PC-9 (cell line): ENCODE measurements around the gene SPPL3. TPM values are rescaled to one million over a fixed set of nuclear protein-coding genes. Genes with fewer than 3 reads are reported as not detected.

Source experiments
- BruUV-seq: library from RNA; stranded (reverse); fragments of 400-500 nt; replicated peaks from 2 replicates; lab custom pipeline; 2021; lab: Mats Ljungman, UMichigan
- CTCF ChIA-PET: fragments of 300-600 bp; sonication (Branson Sonifier 250); formaldehyde crosslinking; loops from one replicate; lab custom pipeline; 2022; ENCODE audit warnings: antibody characterized with exemption; lab: Charles Lee
- POLR2A ChIA-PET: fragments of 300-600 bp; sonication (Branson Sonifier 250); formaldehyde crosslinking; loops from one replicate; lab custom pipeline; 2022; ENCODE audit warnings: antibody characterized with exemption; ENCODE audit not compliant: unreplicated experiment; lab: Charles Lee
- DNase-seq, 2 experiments: peaks; one replicate each; pipeline versions ENCODE4 v3.0.0 to v3.0.0-alpha.2; 2015 to 2022; ENCODE audit warnings: mixed read lengths in 1 of 2
- H2AFZ ChIP-seq: fragments of 200-600 bp; sonication (generic); 2 replicates; pipeline ENCODE4 v1.8.1; 2017; ENCODE audit warnings: antibody characterized with exemption
- H3F3A ChIP-seq: fragments of 200-600 bp; sonication (generic); 2 replicates; pipeline ENCODE4 v1.8.1; 2017; ENCODE audit warnings: antibody characterized with exemption, mild to moderate bottlenecking, low read depth; ENCODE audit not compliant: insufficient read depth
- H3K27ac ChIP-seq: fragments of 200-600 bp; sonication (generic); 2 replicates; pipeline ENCODE4 v1.6.1; 2016; ENCODE audit warnings: mixed run types
- H3K27me3 ChIP-seq: fragments of 200-600 bp; sonication (generic); 2 replicates; pipeline ENCODE4 v1.6.1; 2016; ENCODE audit warnings: low read depth, mixed run types; ENCODE audit not compliant: insufficient read depth
- H3K36me3 ChIP-seq: fragments of 200-600 bp; sonication (generic); 2 replicates; pipeline ENCODE4 v1.6.1; 2016; ENCODE audit warnings: low read depth, mixed run types
- H3K4me1 ChIP-seq: fragments of 200-600 bp; sonication (generic); replicated peaks from 2 replicates; pipeline ENCODE4 v1.6.1; 2016; ENCODE audit warnings: mixed run types; ENCODE audit not compliant: insufficient read depth
- H3K4me2 ChIP-seq: fragments of 200-600 bp; sonication (generic); 2 replicates; pipeline ENCODE4 v1.6.1; 2017; ENCODE audit warnings: mixed run types
- H3K4me3 ChIP-seq: fragments of 200-600 bp; sonication (generic); 2 replicates; pipeline ENCODE4 v1.6.1; 2016; ENCODE audit warnings: mixed run types
- H3K79me2 ChIP-seq: fragments of 200-600 bp; sonication (generic); 2 replicates; pipeline ENCODE4 v1.6.1; 2017; ENCODE audit warnings: low read depth, mixed run types
- H3K9me2 ChIP-seq: fragments of 200-600 bp; sonication (generic); 2 replicates; pipeline ENCODE4 v1.8.1; 2017; ENCODE audit warnings: mild to moderate bottlenecking; ENCODE audit not compliant: insufficient read depth
- H3K9me3 ChIP-seq: fragments of 200-600 bp; sonication (generic); 2 replicates; pipeline ENCODE4 v1.8.1; 2016; ENCODE audit warnings: low read depth; ENCODE audit not compliant: insufficient read depth
- H4K20me1 ChIP-seq: fragments of 200-600 bp; sonication (generic); 2 replicates; pipeline ENCODE4 v1.8.1; 2017; ENCODE audit not compliant: insufficient read depth
- EZH2 ChIP-seq: fragments of 200-600 bp; sonication (generic); IDR thresholded peaks from 2 replicates; pipeline ENCODE4 v1.8.0; 2017; ENCODE audit warnings: antibody characterized with exemption, low read depth
- intact Hi-C: fragments of 100-400 bp; cut with micrococcal nuclease; formaldehyde crosslinking; loops from one replicate; pipeline ENCODE4 v1.10.0; 2022; ENCODE audit not compliant: unreplicated experiment
- total RNA-seq: library from RNA; stranded (reverse); gene quantifications from 2 replicates; pipeline ENCODE4 v1.2.3, GENCODE V29; 2021
- TF ChIP-seq, protein P1 (sequence below): fragments of 200-600 bp; sonication (generic); conservative IDR thresholded peaks from 2 replicates; pipeline ENCODE4 v1.6.1; 2017; ENCODE audit warnings: mixed run types, antibody characterized with exemption, mild to moderate bottlenecking, moderate library complexity

SPPL3 gene
- total RNA-seq, 1 experiment from 2014 or later, result 44.7 TPM

DNA sequence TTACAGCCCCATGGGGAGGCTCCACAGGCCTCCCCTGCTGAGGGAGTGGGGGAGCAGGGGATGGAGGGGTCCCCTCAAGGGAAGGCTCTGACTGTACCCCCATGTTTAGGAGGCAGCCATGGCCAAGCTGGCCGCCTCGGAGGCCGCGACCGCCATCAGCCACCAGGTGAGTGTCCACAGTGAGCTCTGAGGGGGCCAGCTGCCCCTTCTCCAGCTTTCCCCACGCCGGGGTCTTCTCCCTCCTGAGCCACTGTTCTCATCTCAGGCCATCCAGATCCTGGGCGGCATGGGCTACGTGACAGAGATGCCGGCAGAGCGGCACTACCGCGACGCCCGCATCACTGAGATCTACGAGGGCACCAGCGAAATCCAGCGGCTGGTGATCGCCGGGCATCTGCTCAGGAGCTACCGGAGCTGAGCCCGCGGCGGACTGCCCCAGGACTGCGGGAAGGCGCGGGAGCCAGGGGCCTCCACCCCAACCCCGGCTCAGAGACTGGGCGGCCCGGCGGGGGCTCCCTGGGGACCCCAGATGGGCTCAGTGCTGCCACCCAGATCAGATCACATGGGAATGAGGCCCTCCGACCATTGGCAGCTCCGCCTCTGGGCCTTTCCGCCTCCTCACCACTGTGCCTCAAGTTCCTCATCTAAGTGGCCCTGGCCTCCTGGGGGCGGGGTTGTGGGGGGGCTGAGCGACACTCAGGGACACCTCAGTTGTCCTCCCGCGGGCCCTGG, 165.0 kb downstream of the SPPL3 start:
- BruUV-seq, result no TSS peak

DNA sequence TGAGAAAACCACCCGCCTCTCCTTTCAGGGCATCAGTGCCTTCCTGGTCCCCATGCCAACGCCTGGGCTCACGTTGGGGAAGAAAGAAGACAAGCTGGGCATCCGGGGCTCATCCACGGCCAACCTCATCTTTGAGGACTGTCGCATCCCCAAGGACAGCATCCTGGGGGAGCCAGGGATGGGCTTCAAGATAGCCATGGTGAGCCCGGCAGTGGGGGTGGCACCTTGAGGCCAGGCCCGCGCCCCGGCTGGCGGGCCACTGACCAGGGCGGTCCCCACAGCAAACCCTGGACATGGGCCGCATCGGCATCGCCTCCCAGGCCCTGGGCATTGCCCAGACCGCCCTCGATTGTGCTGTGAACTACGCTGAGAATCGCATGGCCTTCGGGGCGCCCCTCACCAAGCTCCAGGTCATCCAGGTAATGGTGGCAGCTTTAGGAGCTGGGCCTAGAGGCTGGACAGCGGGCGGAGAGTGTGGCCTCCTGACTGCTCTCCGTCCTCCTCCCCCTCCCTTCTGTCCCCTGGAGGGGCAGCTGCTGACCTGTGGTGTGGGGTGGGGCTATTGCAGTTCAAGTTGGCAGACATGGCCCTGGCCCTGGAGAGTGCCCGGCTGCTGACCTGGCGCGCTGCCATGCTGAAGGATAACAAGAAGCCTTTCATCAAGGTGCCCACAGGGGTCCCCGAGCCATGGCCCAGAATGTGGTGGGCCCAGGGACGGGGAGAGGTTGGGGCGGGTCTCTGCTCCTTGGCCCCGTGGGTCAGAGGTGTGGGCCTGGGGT, 165.7 kb downstream of the SPPL3 start:
- Histone ChIP-seq H4K20me1 (no peaks in the 10 kb centered on the region), H3K4me3 (no peak overlapping the region), H2AFZ (no peak overlapping the region), H3K36me3 (no peaks in the 10 kb centered on the region), H3K9me2 (no peaks in the 10 kb centered on the region), H3K79me2 (no peaks in the 10 kb centered on the region), H3F3A (no peaks in the 10 kb centered on the region), H3K9me3 (no peaks in the 10 kb centered on the region), H3K27me3 (no peaks in the 10 kb centered on the region), H3K4me2 (no peak overlapping the region), H3K27ac (no peak overlapping the region), H3K4me1 (no peaks in the 10 kb centered on the region)
- intact Hi-C loops, result no loop called here
- DNase-seq, result no peak
- ChIA-PET POLR2A (no interaction called here), CTCF (no interaction called here)
- no TSS peak for BruUV-seq
- TF ChIP-seq, protein P1, sequence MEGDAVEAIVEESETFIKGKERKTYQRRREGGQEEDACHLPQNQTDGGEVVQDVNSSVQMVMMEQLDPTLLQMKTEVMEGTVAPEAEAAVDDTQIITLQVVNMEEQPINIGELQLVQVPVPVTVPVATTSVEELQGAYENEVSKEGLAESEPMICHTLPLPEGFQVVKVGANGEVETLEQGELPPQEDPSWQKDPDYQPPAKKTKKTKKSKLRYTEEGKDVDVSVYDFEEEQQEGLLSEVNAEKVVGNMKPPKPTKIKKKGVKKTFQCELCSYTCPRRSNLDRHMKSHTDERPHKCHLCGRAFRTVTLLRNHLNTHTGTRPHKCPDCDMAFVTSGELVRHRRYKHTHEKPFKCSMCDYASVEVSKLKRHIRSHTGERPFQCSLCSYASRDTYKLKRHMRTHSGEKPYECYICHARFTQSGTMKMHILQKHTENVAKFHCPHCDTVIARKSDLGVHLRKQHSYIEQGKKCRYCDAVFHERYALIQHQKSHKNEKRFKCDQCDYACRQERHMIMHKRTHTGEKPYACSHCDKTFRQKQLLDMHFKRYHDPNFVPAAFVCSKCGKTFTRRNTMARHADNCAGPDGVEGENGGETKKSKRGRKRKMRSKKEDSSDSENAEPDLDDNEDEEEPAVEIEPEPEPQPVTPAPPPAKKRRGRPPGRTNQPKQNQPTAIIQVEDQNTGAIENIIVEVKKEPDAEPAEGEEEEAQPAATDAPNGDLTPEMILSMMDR, result no peak
- TF ChIP-seq EZH2, result no peak

More for the DNA sequence above, 165.0 kb downstream of the SPPL3 start:
- no peaks in the 10 kb centered on the region for H3K36me3 ChIP-seq
- H2AFZ ChIP-seq, result no peak overlapping the region
- no peaks in the 10 kb centered on the region for H3K9me2 ChIP-seq
- H3K4me2 ChIP-seq, result no peak overlapping the region
- H3K27ac ChIP-seq, result no peak overlapping the region
- POLR2A ChIA-PET, result no interaction called here
- no peaks in the 10 kb centered on the region for H3F3A ChIP-seq
- no peaks in the 10 kb centered on the region for H3K9me3 ChIP-seq
- no peak overlapping the region for H3K4me3 ChIP-seq
- CTCF ChIA-PET, result no interaction called here
- intact Hi-C loops, result no loop called here
- TF ChIP-seq, protein P1, result no peak
- no peak for DNase-seq
- no peaks in the 10 kb centered on the region for H3K4me1 ChIP-seq
- H3K27me3 ChIP-seq, result no peaks in the 10 kb centered on the region
- no peaks in the 10 kb centered on the region for H4K20me1 ChIP-seq
- no peaks in the 10 kb centered on the region for H3K79me2 ChIP-seq

DNA sequence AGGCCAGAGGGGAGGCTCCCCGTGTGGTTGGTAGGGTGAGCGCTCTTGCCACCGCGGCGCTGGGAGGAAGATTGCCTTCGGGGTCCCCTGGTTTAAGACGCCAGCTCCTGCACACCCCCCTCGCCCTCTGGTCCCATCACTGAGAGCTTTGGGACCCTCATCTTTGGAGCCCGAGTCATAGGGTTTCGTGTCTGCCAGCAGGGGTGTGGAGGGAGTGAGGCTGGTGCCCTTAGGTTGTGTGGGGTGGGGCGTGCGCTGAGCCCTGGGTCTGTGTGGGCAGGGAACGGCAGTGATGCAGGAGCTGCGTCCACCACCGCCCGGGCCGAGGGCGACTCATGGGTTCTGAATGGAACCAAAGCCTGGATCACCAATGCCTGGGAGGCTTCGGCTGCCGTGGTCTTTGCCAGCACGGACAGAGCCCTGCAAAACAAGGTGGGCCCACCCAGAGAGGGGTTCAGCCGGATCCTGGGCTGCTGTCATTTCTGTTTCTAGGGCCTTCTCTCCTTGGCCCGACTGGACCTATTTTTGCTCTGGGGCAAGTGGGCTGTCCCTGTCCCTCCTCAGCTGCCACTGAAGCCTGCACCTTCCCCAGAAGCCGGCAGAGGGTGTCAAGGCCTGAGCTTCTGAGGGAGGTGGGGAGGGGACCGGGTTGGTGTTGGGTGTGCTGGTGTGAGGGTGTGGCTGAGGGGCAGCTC, 166.5 kb downstream of the SPPL3 start:
- H3K9me2 ChIP-seq, result no peaks in the 10 kb centered on the region
- ChIA-PET CTCF (no interaction called here), POLR2A (no interaction called here)
- no peak overlapping the region for H2AFZ ChIP-seq
- H3K4me2 ChIP-seq, result no peak overlapping the region
- BruUV-seq, result no TSS peak
- H3K4me3 ChIP-seq, result no peak overlapping the region
- H3K36me3 ChIP-seq, result no peaks in the 10 kb centered on the region
- H4K20me1 ChIP-seq, result no peaks in the 10 kb centered on the region
- TF ChIP-seq, protein P1, result no peak
- no peak for TF ChIP-seq EZH2
- H3K79me2 ChIP-seq, result no peaks in the 10 kb centered on the region
- intact Hi-C loops, result no loop called here
- H3K4me1 ChIP-seq, result no peaks in the 10 kb centered on the region
- H3K27ac ChIP-seq, result no peak overlapping the region
- H3F3A ChIP-seq, result no peaks in the 10 kb centered on the region
- DNase-seq, result no peak
- H3K27me3 ChIP-seq, result no peaks in the 10 kb centered on the region
- no peaks in the 10 kb centered on the region for H3K9me3 ChIP-seq
